GM19438 (cell line): ENCODE data around the gene ATXN1.

Source experiments
- ATAC-seq: cut with Tn5 transposase; IDR thresholded peaks from one replicate; pipeline ENCODE4 v1.9.1; 2021; ENCODE audit warnings: low read depth; ENCODE audit not compliant: unreplicated experiment

Gene ATXN1

DNA sequence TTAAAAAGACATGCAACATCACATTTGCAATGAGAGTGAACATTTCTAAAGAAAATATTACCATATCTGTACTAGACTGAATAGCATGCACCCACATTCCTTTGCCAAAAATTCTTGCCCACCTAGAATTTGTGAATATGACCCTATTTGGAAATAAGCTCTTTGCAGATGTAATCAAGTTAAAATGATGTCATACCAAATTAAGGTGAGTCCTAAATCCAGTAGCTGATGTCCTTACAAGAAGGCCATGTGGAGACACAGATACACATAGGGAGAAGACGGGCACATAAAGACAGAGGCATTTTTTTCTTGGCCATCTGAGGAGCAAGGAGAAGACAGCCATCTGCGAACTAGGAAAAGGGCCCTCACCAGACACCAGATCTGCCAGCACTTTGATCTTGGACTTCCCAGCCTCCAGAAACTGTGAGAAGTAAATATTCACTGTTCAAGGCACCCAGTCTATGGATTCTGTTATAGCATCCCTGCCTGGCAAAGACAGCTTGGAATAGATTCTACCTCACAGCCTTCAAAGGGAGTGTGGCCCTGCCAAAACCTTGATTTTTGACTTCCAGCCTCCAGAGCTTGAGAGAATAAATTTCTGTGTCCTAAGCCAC, 22.8 kb upstream of the ATXN1 start:
- no peak for ATAC-seq

DNA sequence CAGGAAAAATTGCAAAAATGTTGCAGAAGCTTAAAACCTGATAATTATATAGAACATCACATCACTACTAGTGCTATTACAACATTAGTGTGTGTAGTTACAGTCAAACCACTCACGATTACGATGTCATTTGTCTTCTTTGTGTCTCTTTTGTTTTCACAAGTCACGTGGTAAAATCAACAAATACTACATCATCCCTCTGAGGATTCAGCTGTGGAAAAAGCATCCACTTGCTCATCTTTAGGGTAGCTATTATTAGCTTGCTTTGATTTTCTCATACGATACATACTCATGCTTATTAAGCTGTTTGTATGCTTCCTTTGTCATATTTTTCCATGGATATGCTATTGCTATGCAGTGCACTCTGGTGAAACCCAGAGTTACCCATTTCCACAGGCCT, 22.2 kb upstream of the ATXN1 start:
- no peak for ATAC-seq

DNA sequence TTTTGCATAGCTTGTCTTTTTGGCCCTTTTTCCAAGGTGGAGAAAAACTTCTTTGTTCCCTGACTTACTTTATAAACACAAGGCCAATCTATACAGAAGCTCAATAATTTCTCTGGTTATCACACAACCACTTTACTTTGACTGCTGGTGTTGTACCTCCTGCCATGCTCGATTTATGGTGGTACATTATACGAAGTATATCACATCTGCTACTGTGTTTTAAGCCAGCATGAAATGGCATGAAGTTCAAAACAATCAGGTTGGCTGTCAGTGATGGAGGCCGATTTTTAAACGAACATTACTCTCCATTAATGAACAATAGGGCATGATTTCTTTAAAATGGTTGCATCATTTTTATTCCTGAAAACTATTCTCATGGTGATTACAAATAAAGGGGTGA, 21.0 kb upstream of the ATXN1 start:
- no peak for ATAC-seq

DNA sequence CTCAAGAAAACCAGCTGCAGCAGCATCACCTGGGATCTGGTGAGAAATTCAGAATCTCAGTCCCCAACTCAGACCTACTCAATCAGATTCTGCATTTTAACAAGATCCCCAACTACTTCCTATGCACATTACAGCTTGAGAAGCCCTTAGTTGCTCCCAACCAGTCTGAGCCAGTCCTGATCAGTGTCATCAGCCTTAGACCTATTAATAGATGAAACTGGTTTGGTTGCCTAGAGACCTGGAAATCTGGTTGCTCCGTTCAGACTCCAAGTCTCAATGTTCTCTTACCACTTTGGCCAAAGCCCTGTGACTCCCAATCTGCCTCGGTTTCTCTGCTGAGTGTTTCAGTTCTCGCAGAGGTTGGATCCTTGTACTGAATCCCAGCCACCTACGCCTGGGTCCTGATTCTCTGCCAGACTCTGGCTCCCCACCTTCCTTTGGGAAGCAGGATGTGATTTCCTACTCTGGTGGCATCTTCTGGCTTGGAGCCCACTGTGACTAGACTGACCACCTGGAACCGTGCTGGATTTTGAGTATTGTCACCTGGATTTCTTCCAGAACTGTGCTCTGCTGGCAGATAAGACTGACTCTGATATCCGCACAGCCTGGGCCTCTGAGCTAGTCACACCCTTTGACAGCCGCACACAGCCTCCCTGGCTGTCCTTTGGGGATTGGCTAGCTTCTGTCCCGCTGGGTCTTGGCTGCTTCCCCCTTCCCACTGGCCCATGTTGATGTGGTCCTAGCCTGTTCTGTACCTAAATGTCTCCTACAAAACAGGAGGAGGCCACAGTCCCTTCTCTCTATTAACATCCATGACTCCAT, 20.3 kb upstream of the ATXN1 start:
- no peak for ATAC-seq

DNA sequence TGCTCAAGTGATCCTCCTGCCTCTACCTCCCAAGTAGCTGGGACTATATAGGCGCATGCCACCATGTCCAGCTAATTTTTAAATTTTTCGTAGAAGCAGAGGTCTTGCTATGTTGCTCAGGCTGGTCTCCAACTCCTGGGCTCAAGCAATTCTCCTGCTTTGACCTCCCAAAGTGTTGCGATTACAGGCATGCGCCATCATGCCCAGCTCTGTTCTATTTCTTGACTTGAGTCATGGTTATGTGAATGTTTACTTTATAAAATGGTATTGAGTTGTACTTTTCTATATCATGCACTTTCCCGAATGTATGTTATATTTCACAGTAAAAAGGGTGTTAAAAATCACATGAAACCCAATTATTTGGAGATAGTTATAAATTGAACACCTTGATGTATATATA, 17.3 kb upstream of the ATXN1 start:
- no peak for ATAC-seq

DNA sequence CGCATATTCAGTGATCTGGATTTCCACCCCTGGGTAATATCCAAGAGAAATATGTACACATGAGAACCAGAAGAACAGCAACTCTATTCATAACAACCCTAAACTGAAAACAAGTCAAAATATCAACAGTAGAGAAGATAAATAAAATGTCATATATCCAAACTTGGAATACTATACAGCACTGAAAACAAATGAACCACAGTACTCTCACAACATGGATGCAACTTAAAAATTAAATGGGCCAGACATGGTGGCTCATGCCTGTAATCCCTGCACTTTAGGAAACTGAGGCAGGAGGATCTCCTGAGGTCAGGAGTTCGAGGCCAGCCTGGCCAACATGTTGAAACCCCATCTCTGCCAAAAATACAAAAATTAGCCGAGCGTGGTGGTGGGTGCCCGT, 16.5 kb upstream of the ATXN1 start:
- ATAC-seq = no peak

DNA sequence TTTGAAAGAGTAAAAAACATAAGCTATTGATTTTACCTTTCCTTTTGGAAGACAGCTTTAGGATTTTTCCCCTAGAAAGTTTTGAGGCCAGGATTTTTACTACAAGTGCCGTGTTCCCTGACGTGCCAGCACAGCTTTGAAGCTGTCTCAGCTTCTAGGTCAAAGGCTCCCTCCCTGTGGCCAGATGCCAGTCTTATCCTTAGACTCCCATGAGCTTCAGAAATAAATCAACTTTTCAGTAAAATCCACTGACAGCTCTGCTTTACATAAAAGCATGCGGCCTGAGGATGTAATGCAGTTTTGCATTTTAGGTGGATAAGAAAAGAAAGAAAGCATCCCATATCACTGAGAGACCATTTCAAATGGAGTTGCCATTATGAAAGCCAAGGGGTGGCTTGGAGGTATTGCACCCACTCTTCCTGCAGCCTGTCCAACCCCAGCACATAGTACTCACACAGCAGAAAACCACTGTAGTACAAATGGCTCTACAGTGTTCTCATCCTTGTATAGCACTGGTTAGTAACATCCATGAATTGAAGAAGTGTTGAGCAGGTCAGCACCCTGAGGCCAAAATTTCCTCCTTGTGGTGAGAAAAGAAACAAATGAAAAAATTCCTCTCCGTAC, 15.2 kb upstream of the ATXN1 start:
- ATAC-seq = no peak

DNA sequence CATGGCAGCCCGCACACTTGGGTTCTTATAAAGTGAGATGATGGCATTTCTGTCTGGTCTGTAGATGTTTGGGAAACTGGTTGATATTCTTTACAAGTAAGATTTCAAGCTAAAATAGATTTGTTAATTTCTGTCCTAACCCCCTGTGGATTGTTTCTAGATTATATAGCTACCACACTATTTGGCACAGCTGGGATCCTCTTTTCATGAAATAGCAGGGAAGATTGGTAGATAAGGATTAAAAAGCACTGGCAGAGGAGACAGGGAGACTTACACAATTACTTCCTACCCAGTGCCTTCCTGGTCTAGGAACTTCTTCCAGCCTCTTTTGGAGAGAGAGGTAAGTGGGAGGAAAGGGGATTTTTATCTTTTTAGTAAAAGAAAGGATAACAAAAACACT, 13.2 kb upstream of the ATXN1 start:
- ATAC-seq = no peak

DNA sequence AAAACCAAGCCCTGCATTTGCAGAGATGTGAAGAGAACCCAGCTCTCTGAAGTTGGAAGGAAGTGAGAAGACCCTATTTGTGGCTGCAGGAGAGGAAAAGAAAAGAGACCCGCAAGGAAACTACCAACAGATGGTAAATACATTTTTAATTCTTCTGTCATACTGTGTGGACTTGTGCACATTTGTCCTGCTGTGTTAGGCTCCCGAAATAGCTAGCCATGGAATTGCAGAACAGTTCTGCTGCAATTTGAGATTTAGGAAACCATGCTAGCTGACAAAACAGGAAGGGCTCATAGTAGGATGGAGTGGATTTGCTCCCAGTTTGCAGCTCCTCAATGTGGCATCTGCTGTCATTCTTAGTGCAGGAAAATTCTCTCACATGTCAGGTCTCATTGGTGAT, 12.1 kb upstream of the ATXN1 start:
- ATAC-seq = no peak

DNA sequence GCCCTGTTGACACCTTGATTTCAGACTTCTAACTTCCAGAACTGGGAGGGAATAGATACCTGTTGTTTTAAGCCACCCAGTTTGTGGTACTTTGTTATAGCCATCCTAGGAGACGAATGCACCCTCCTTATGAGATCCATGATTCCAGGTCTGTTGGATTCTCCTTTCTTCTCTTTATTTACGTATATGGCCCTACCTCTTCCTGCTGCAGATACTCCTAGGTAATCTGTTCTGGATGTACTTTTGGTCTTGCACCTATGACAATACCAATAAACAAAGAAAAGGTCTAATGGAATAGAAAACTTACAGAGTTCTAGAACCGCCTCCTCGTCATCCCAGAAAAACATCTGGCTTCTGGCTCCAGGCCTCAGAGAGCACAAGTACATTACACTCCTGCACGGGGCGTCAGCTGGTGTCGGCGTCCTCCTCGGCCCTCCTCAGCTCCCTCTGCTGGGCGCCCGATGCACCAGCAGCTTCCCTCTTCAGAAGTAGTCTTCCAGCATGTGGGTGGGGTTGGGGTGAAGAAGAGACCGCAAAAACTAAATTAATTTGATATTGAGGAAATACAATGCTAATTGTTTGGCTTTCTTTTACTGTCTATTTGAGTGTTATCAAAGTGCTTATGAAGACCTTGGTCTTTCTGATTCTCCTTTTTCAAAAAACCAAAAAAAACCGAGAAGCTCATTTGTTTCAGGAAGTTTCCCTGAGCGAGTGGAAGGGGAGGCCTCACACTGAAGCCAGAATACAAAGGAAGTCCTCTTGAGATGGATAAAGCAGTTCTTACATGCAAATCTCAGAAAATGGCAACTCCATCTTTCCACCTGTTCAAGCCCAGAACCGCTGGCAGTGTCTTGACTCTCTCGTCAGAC, 9.7 kb upstream of the ATXN1 start:
- peak; percentile 80 for ATAC-seq

DNA sequence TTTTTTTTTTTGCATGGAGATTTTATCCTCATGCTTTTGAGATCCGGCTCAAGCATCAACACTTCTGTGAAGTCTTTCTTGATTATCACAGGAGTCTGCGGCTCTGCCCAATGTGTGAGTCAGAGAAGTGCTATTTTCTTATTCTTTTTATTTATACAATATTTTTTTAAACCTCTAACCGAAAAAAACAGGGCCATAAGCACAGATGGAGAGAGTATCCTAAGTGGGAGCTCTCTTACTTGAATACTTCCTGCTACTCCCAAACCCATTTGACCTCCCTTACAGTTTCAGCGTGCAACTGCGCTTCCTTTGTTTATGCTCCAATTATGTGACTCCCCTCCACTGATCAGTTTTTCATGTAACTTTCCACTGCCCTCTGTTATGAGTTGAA, 8.7 kb upstream of the ATXN1 start:
- no peak for ATAC-seq

DNA sequence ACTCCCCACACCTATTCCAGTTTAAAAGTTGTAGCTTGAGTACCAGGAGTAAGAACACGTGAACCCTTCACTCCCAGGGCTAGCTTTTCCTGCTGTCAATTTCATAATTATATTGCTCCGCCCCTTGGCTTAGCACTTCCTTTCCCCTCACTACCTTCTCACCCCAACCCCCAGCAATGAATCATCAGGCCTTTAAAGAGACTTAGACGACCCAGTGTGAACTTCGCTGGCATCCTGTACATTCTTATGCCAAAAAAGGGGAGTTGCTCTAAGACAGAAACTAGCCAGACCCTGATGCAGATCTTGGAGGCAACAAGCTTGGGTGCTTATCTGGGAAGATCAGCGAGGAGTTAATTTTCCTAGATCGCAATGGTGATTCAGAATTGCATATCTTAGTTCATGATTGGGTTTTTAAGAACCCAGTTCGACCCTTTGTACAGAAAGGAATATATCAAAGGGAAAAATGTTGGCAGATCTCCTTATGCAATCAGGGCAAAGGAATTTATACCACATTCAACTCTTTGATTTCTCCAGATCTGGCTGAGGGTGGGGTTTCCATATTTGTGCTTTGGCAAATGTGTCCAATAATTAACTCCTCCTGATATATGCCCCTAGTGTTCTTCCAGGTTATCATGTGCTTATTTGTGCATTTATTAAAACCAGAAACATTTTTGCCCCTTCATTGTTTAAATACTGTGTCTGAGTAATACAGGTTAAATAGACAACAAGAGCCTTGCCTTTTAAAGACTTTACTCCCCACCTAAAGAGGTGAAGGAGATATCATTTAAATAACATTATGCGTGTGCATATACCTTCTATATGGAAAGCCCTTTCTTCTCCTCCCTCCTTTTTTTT, 8.1 kb upstream of the ATXN1 start:
- ATAC-seq = no peak

DNA sequence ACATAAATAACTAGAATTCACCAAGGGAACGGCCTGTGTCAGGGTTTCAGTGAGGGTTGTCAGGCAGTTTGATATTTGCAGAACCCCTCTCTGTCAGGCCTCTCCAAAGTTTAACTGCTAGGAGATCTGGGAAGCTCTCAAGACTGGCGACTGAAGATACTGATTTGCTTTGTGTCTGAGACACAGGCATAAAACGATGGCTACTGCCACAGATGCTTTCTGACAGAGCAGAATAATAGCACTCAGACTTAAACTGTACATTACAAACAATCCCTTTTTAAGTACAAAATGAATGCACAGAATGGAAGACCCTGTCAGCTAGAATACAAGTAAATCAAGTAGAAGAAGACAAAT, 7.2 kb upstream of the ATXN1 start:
- no peak for ATAC-seq

DNA sequence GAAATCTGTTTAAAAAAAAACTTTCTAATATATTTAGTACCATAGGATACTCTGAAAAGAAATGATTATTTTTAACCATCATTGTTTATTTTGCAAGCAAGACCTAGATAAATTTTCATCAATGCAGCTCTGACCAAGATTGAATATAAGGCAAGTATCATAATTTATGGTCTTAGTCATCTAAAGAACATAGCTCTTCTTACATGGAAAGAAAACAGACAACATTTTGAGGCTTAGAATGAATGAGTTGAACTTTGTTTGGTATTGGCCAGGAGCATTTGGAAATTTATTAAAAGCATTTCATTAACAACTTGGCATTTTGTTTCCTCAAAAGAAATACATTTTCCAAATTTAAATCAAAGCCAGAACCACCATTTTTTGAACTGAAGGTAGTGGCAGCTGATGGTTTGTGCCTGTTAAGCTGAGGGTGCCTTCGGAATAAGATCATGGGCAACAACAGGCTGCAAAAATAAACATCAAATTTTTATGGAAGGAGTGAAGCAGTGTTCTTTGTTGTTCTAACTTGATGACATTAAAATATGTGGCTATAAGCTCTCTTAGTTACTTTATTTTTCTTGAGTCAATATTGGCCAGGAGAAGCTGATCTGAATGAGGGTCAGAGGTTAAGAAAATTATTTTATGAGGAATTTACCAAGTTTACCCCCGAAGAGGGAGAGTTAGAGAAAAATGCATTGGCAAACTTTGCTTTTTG, 6.7 kb upstream of the ATXN1 start:
- ATAC-seq = no peak

DNA sequence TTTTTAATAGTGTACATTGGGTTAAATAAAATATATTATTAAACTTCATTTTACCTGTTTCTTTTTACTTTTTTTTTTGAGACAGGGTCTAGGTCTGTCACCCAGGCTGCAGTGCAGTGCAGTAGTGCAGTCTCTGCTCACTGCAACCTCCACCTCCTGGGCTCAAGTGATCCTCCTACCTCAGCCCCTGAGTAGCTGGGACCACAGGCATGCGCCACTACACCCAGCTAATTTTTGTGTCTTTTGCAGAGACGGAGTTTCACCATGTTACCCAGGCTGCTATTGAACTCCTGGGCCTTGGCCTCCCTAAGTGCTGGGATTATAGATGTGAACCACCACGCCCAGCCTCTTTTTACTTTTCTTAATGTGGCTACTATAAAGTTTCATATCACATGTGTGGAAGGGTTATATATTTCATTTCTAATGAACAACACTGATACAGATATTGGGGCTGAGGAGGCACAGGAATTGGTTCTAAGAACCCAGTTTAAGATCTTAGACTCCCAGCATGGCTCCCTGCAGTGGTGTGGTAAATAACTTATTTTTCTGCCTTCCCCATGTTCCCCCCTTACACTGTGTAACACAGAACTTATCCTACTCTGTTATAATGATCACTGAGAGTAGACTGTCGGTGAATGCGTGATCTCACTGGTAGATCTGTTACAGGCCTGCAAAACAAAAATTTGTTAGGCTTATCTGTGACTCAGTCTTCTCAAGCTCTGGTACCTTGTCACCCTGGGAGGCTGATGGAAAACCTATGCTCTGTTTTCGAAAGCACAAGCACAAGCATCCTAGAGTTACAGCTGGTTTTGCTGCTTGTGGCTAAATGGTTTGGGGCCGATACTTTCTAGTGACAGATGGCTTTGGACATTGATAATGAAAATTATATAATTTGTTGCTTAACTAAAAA, 5.8 kb upstream of the ATXN1 start:
- no peak for ATAC-seq

DNA sequence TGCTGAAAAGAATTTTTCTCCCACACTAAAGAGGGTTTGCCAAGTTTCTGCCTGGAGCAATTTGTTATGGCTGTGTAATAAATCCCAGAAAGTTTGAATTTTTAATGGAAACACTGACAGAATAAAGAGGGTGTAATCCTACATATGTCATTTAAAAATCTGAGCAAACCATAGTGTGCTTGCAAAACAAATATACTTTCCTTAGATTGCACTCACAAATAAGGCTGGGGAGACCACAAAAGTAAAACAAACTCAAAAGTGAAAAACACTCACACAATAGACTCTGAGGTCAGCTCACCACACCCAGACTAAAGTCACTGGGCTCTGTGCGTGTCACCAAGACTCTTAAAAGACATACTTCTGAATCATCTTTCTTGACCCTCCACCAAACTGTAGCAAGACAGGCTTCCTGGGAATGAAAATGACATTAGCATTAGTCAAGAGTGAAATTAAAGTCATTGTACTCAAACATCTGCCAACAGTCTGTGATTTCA, 4.8 kb upstream of the ATXN1 start:
- no peak for ATAC-seq

DNA sequence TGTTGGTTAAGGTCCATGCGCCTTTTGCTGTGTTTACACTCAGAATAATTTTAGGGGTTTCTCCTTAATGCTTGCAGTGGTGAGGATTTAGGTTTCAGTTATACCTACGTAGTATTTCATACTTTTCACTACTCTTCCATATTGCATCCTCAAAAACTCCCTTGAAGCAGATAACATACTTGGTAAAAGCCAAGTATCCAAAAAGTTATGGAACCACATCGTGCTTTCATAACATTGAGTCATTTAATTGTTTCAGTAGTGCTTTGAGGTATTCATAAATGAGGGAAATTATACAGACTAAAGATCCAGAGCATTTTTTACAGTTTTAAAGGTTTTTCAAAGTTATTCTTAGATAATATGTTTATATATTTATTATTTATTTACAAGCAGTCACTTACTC, 4.0 kb upstream of the ATXN1 start:
- ATAC-seq = no peak

DNA sequence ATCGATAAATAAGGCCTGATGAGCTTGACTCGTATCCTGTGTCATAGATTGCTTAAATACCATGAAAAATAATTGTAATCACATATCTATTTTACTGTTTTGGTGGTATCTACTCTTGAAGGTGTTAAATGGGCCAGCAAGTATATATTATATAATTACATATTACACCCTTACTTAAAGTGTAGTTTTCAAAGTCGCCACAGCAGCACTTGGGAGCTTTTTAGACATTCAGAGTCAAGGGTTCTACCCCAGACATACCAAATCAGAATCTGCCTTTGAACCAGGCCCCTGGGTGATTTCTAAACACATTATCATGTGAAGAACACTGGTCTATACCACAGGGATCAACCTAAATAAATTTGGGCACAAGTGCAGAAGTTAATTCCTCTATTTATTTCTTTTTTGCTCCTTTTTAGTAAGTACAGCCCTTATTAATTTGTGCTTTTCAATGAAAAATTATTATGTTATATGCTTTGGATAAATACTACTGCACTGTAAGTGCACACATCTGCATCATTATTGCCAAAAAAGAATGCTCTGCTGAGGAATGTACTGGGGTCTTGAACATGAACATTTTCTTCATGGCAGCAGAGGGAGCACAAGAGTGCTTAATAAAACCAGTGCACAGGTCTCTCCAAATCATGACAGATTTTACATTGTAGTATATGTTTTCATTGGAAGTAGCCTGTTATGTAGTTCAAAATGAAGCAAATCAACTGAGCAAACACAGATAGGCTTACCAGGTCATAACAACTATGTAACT, 3.1 kb upstream of the ATXN1 start:
- ATAC-seq = no peak
